IMR-90 (cell line): ENCODE data around the gene STXBP6.

ENCODE experiments used
- BHLHE40 ChIP-seq: fragments of 150-350 bp; IDR thresholded peaks from 2 replicates; pipeline ENCODE4 v1.6.1; 2016; ENCODE audit warnings: mild to moderate bottlenecking, low read depth, low read length
- CHD1 ChIP-seq: IDR thresholded peaks from 2 replicates; pipeline ENCODE4 v1.6.1; 2012; ENCODE audit warnings: low read depth, low read length, improper control_type of control experiment
- CTCF ChIP-seq: conservative IDR thresholded peaks from 2 replicates; pipeline ENCODE4 v1.5.1; 2012; ENCODE audit warnings: mild to moderate bottlenecking, low read depth, low read length, improper control_type of control experiment
- ELK1 ChIP-seq: fragments of 150-350 bp; IDR thresholded peaks from 2 replicates; pipeline ENCODE4 v1.6.1; 2016; ENCODE audit warnings: low read depth, mild to moderate bottlenecking, low read length, moderate library complexity, borderline replicate concordance
- MAFK ChIP-seq: IDR thresholded peaks from 2 replicates; pipeline ENCODE4 v1.6.1; 2012; ENCODE audit warnings: low read depth, low read length, improper control_type of control experiment
- MAZ ChIP-seq: IDR thresholded peaks from 2 replicates; pipeline ENCODE4 v1.6.1; 2012; ENCODE audit warnings: low read depth, mild to moderate bottlenecking, low read length, improper control_type of control experiment, moderate library complexity, borderline replicate concordance
- MXI1 ChIP-seq: IDR thresholded peaks from 2 replicates; pipeline ENCODE4 v1.6.1; 2012; ENCODE audit warnings: low read depth, mild to moderate bottlenecking, low read length, moderate library complexity, borderline replicate concordance
- POLR2A ChIP-seq: IDR thresholded peaks from 2 replicates; pipeline ENCODE4 v1.6.1; 2012; ENCODE audit warnings: mild to moderate bottlenecking, low read depth, low read length
- RAD21 ChIP-seq: IDR thresholded peaks from 2 replicates; pipeline ENCODE4 v1.6.1; 2012; ENCODE audit warnings: low read length, improper control_type of control experiment
- RCOR1 ChIP-seq: IDR thresholded peaks from 2 replicates; pipeline ENCODE4 v1.6.1; 2012; ENCODE audit warnings: mild to moderate bottlenecking, low read length, improper control_type of control experiment; ENCODE audit not compliant: insufficient replicate concordance
- RFX5 ChIP-seq: IDR thresholded peaks from 2 replicates; pipeline ENCODE4 v1.8.0; 2012; ENCODE audit warnings: low read depth, mild to moderate bottlenecking, low read length, moderate library complexity
- SMC3 ChIP-seq: fragments of 150-350 bp; IDR thresholded peaks from 2 replicates; pipeline ENCODE4 v1.6.1; 2016; ENCODE audit warnings: low read depth, mild to moderate bottlenecking, antibody characterized with exemption, low read length, moderate library complexity
- USF2 ChIP-seq: fragments of 150-350 bp; IDR thresholded peaks from 2 replicates; pipeline ENCODE4 v1.6.1; 2017; ENCODE audit warnings: mild to moderate bottlenecking, antibody characterized with exemption, low read length, low read depth

GRCh38 chr14:24883576-24883975, 166.4 kb downstream of the STXBP6 start:
- no peak for TF ChIP-seq CTCF
- no peak for TF ChIP-seq CHD1
- TF ChIP-seq BHLHE40 = no peak
- TF ChIP-seq RFX5 = no peak
- TF ChIP-seq USF2 = no peak
- TF ChIP-seq RCOR1 = no peak
- TF ChIP-seq SMC3 = no peak
- no peak for TF ChIP-seq POLR2A
- TF ChIP-seq MXI1 = no peak
- no peak for TF ChIP-seq ELK1
- TF ChIP-seq MAZ = no peak
- no peak for TF ChIP-seq MAFK
- no peak for TF ChIP-seq RAD21
